CD1c-positive myeloid dendritic cell (primary cell): ENCODE measurements around the gene DIS3L2.

ENCODE experiments used
- DNase-seq: peaks from one replicate; pipeline ENCODE4 v3.0.0-alpha.2; 2016; ENCODE audit errors: extremely low spot score

DIS3L2 gene

GRCh38 chr2:232263295-232263694 lies 301.8 kb downstream of the DIS3L2 start:
- no peak for DNase-seq

- DNase-seq, result no peak
Measured at GRCh38 chr2:232264081-232264480, 302.6 kb downstream of the DIS3L2 start.

- no peak for DNase-seq
Measured at GRCh38 chr2:232265329-232265728, 303.8 kb downstream of the DIS3L2 start.

GRCh38 chr2:232268636-232269165 lies 307.2 kb downstream of the DIS3L2 start:
- DNase-seq, result no peak

- no peak for DNase-seq
Measured at GRCh38 chr2:232269867-232270266, 308.4 kb downstream of the DIS3L2 start.

GRCh38 chr2:232273903-232274643 lies 312.6 kb downstream of the DIS3L2 start:
- no peak for DNase-seq

- DNase-seq, result no peak
Measured at GRCh38 chr2:232275670-232276069, 314.2 kb downstream of the DIS3L2 start.

- no peak for DNase-seq
Measured at GRCh38 chr2:232276084-232276732, 314.7 kb downstream of the DIS3L2 start.

- DNase-seq, result no peak
Measured at GRCh38 chr2:232276733-232277313, 315.3 kb downstream of the DIS3L2 start.

GRCh38 chr2:232278534-232278933 lies 317.0 kb downstream of the DIS3L2 start:
- no peak for DNase-seq

GRCh38 chr2:232280341-232280740 lies 318.8 kb downstream of the DIS3L2 start:
- no peak for DNase-seq

GRCh38 chr2:232281858-232282507 lies 320.5 kb downstream of the DIS3L2 start:
- DNase-seq, result no peak

GRCh38 chr2:232282508-232283055 lies 321.1 kb downstream of the DIS3L2 start:
- no peak for DNase-seq

- DNase-seq, result no peak
Measured at GRCh38 chr2:232286001-232286868, 324.7 kb downstream of the DIS3L2 start.

GRCh38 chr2:232287316-232287715 lies 325.8 kb downstream of the DIS3L2 start:
- DNase-seq, result no peak

GRCh38 chr2:232288489-232289030 lies 327.0 kb downstream of the DIS3L2 start:
- DNase-seq, result no peak

- DNase-seq, result no peak
Measured at GRCh38 chr2:232290668-232291067, 329.2 kb downstream of the DIS3L2 start.

GRCh38 chr2:232291343-232291742 lies 329.8 kb downstream of the DIS3L2 start:
- no peak for DNase-seq

GRCh38 chr2:232292395-232293154 lies 331.1 kb downstream of the DIS3L2 start:
- DNase-seq, result peak; percentile 54

GRCh38 chr2:232293191-232293590 lies 331.7 kb downstream of the DIS3L2 start:
- DNase-seq, result no peak
